ENCODE measurements around the gene SEMA3A. TPM values are rescaled to one million over a fixed set of nuclear protein-coding genes. Genes with fewer than 3 reads are reported as not detected.

The SEMA3A gene
- total RNA-seq, 1 donor from 2014 or later, result 1.2 TPM

- ATAC-seq (no peak), DNase-seq (no peak)
- intact Hi-C loops (cut with micrococcal nuclease), result no loop called here
These were observed 149.8 kb downstream of the SEMA3A start for GRCh38 chr7:84044834-84045233.

- DNase-seq (no peak), ATAC-seq (no peak)
- intact Hi-C loops (cut with micrococcal nuclease), result no loop called here
These were observed 150.9 kb downstream of the SEMA3A start for GRCh38 chr7:84043661-84044191.

- ATAC-seq, result no peak
- DNase-seq, result no peak
- intact Hi-C loops (cut with micrococcal nuclease), result no loop called here
These were observed 152.5 kb downstream of the SEMA3A start for GRCh38 chr7:84042110-84042539.

GRCh38 chr7:84041649-84042048 lies 152.9 kb downstream of the SEMA3A start:
- DNase-seq, result no peak
- intact Hi-C loops (cut with micrococcal nuclease), result no loop called here
- ATAC-seq, result no peak

- ATAC-seq (no peak), DNase-seq (no peak)
- intact Hi-C loops (cut with micrococcal nuclease), result no loop called here
These were observed 154.2 kb downstream of the SEMA3A start for GRCh38 chr7:84040355-84040754.

- ATAC-seq (no peak), DNase-seq (no peak)
- intact Hi-C loops (cut with micrococcal nuclease), result no loop called here
These were observed 155.2 kb downstream of the SEMA3A start for GRCh38 chr7:84039432-84039831.

GRCh38 chr7:84027678-84028077 lies 166.9 kb downstream of the SEMA3A start:
- intact Hi-C loops (cut with micrococcal nuclease), result no loop called here
- ATAC-seq (no peak), DNase-seq (no peak)

- no peak for DNase-seq
- ATAC-seq, result peak; percentile 57
- intact Hi-C loops (cut with micrococcal nuclease), result no loop called here
These were observed 169.2 kb downstream of the SEMA3A start for GRCh38 chr7:84025332-84025927.

GRCh38 chr7:84022684-84023308 lies 171.8 kb downstream of the SEMA3A start:
- ATAC-seq (peak; percentile 35), DNase-seq (peak; percentile 24)
- intact Hi-C loops (cut with micrococcal nuclease), result no loop called here

GRCh38 chr7:84022009-84022408 lies 172.6 kb downstream of the SEMA3A start:
- DNase-seq (no peak), ATAC-seq (no peak)
- intact Hi-C loops (cut with micrococcal nuclease), result no loop called here

- intact Hi-C loops (cut with micrococcal nuclease), result no loop called here
- ATAC-seq (peak; percentile 94), DNase-seq (no peak)
These were observed 173.2 kb downstream of the SEMA3A start for GRCh38 chr7:84021292-84021908.

GRCh38 chr7:84017651-84018050 lies 176.9 kb downstream of the SEMA3A start:
- intact Hi-C loops (cut with micrococcal nuclease), result no loop called here
- ATAC-seq (no peak), DNase-seq (no peak)

- DNase-seq (no peak), ATAC-seq (no peak)
- intact Hi-C loops (cut with micrococcal nuclease), result no loop called here
These were observed 180.9 kb downstream of the SEMA3A start for GRCh38 chr7:84013616-84014240.

GRCh38 chr7:84009782-84010181 lies 184.8 kb downstream of the SEMA3A start:
- ATAC-seq, result no peak
- DNase-seq, result no peak
- intact Hi-C loops (cut with micrococcal nuclease), result no loop called here

- intact Hi-C loops (cut with micrococcal nuclease), result no loop called here
- ATAC-seq (no peak), DNase-seq (no peak)
These were observed 185.5 kb downstream of the SEMA3A start for GRCh38 chr7:84009051-84009450.

- ATAC-seq (no peak), DNase-seq (no peak)
- intact Hi-C loops (cut with micrococcal nuclease), result no loop called here
These were observed 191.4 kb downstream of the SEMA3A start for GRCh38 chr7:84003191-84003590.

- intact Hi-C loops (cut with micrococcal nuclease), result no loop called here
- ATAC-seq (no peak), DNase-seq (no peak)
These were observed 192.2 kb downstream of the SEMA3A start for GRCh38 chr7:84002348-84002747.

GRCh38 chr7:83996879-83997278 lies 197.7 kb downstream of the SEMA3A start:
- intact Hi-C loops (cut with micrococcal nuclease), result no loop called here
- ATAC-seq, result no peak
- DNase-seq, result no peak

- ATAC-seq (no peak), DNase-seq (no peak)
- intact Hi-C loops (cut with micrococcal nuclease), result no loop called here
These were observed 206.8 kb downstream of the SEMA3A start for GRCh38 chr7:83987764-83988163.

- intact Hi-C loops (cut with micrococcal nuclease), result no loop called here
- ATAC-seq, result no peak
- DNase-seq, result no peak
These were observed 208.8 kb downstream of the SEMA3A start for GRCh38 chr7:83985821-83986220.
